Upper lobe of right lung (tissue), 1 donor: ENCODE results near the gene RNPEPL1. TPM values are rescaled to one million over a fixed set of nuclear protein-coding genes. Genes with fewer than 3 reads are reported as not detected.
A peak's percentile ranks its signal among the peaks of the same experiment; 100 is the strongest.

Experiments used
- ATAC-seq: fragments of 200-7000 bp; cut with Tn5 transposase; one replicate; pipeline ENCODE4 v1.9.1; 2020; ENCODE audit warnings: mild to moderate bottlenecking, moderate library complexity
- DNase-seq: peaks from one replicate; pipeline ENCODE4 v3.0.0-alpha.2; 2020
- H3K27ac ChIP-seq: fragments of 200-600 bp; one replicate; pipeline ENCODE4 v1.8.0; 2022
- H3K27me3 ChIP-seq: fragments of 200-600 bp; one replicate; pipeline ENCODE4 v1.8.0; 2022; ENCODE audit warnings: mild to moderate bottlenecking
- H3K36me3 ChIP-seq: fragments of 200-600 bp; one replicate; pipeline ENCODE4 v1.8.0; 2022
- H3K4me1 ChIP-seq: fragments of 200-600 bp; one replicate; pipeline ENCODE4 v1.8.0; 2022
- H3K4me3 ChIP-seq: fragments of 200-600 bp; one replicate; pipeline ENCODE4 v1.8.0; 2022; ENCODE audit warnings: mild to moderate bottlenecking
- H3K9me3 ChIP-seq: fragments of 200-600 bp; one replicate; pipeline ENCODE4 v1.8.0; 2022
- CTCF ChIP-seq: fragments of 200-600 bp; IDR thresholded peaks from one replicate; pipeline ENCODE4 v1.8.0; 2022; ENCODE audit warnings: antibody characterized with exemption
- intact Hi-C: fragments of 100-400 bp; cut with DNase I; formaldehyde crosslinking; loops from one replicate; pipeline ENCODE4 v1.11.0; 2022
- total RNA-seq: library from RNA; stranded (reverse); fragmentation: NEBNext Ultra II Directional; extraction: Animal tissue kit (Norgen Biotek cat#: 25700); gene quantifications from one replicate; pipeline ENCODE4 v1.2.1, GENCODE V29; 2021
- donor health status: DM: no; HTN: yes; CAD: no; lungs with severe emphysema.

Gene RNPEPL1
- total RNA-seq, 1 donor from 2014 or later, result 88.6 TPM

- ATAC-seq (peak; percentile 32), DNase-seq (peak; percentile 79)
- no peaks in the 10 kb centered on the region for H3K9me3 ChIP-seq
- peaks cover 30% of the 10 kb centered on the region for H3K4me1 ChIP-seq
- TF ChIP-seq CTCF, result no peak
- H3K4me3 ChIP-seq, result peak overlapping the region; percentile 72
- intact Hi-C loops, result no loop called here
- H3K27ac ChIP-seq, result peak overlapping the region; percentile 94
- peaks cover 26% of the 10 kb centered on the region for H3K36me3 ChIP-seq
- H3K27me3 ChIP-seq, result no peaks in the 10 kb centered on the region
These were observed 18.9 kb downstream of the RNPEPL1 start for GRCh38 chr2:240586919-240587800.

- Histone ChIP-seq H3K4me3 (no peak overlapping the region), H3K4me1 (peaks cover 30% of the 10 kb centered on the region), H3K27ac (no peak overlapping the region), H3K36me3 (peaks cover 31% of the 10 kb centered on the region), H3K27me3 (no peaks in the 10 kb centered on the region), H3K9me3 (no peaks in the 10 kb centered on the region)
- DNase-seq (peak; percentile 39), ATAC-seq (no peak)
- no peak for TF ChIP-seq CTCF
- intact Hi-C loops, result no loop called here
These were observed 19.8 kb downstream of the RNPEPL1 start for GRCh38 chr2:240588006-240588655.

GRCh38 chr2:240588669-240589068 is 20.4 kb downstream of the RNPEPL1 start:
- Histone ChIP-seq H3K4me3 (no peak overlapping the region), H3K36me3 (peaks cover 31% of the 10 kb centered on the region), H3K27ac (no peak overlapping the region), H3K27me3 (no peaks in the 10 kb centered on the region), H3K4me1 (peaks cover 30% of the 10 kb centered on the region), H3K9me3 (no peaks in the 10 kb centered on the region)
- no peak for TF ChIP-seq CTCF
- intact Hi-C loops, result no loop called here
- ATAC-seq (no peak), DNase-seq (no peak)

GRCh38 chr2:240589375-240589774 is 21.1 kb downstream of the RNPEPL1 start:
- H3K27me3 ChIP-seq, result no peaks in the 10 kb centered on the region
- no peak overlapping the region for H3K4me3 ChIP-seq
- H3K4me1 ChIP-seq, result peaks cover 28% of the 10 kb centered on the region
- intact Hi-C loops, result no loop called here
- ATAC-seq, result no peak
- H3K27ac ChIP-seq, result no peak overlapping the region
- H3K9me3 ChIP-seq, result no peaks in the 10 kb centered on the region
- no peak for TF ChIP-seq CTCF
- peaks cover 31% of the 10 kb centered on the region for H3K36me3 ChIP-seq
- DNase-seq, result peak; percentile 53

GRCh38 chr2:240589850-240590525 is 21.7 kb downstream of the RNPEPL1 start:
- H3K9me3 ChIP-seq, result no peaks in the 10 kb centered on the region
- peaks cover 31% of the 10 kb centered on the region for H3K36me3 ChIP-seq
- DNase-seq (no peak), ATAC-seq (no peak)
- H3K27me3 ChIP-seq, result no peaks in the 10 kb centered on the region
- intact Hi-C loops, result no loop called here
- H3K27ac ChIP-seq, result no peak overlapping the region
- no peak for TF ChIP-seq CTCF
- peaks cover 22% of the 10 kb centered on the region for H3K4me1 ChIP-seq
- H3K4me3 ChIP-seq, result no peak overlapping the region
